HG03558 (cell line): Measurements from ENCODE around the gene ATG4C.
"Not testable (repeated sequence)": the region's sequence is repeated elsewhere in the genome, so short reads cannot be mapped to it uniquely, and the experiment has no call there.

Experiments
- ATAC-seq: cut with Tn5 transposase; IDR thresholded peaks from one replicate; pipeline ENCODE4 v1.9.1; 2021; ENCODE audit warnings: moderate number of reproducible peaks; ENCODE audit not compliant: unreplicated experiment; ENCODE audit errors: extremely low read depth

ATG4C gene, protein sequence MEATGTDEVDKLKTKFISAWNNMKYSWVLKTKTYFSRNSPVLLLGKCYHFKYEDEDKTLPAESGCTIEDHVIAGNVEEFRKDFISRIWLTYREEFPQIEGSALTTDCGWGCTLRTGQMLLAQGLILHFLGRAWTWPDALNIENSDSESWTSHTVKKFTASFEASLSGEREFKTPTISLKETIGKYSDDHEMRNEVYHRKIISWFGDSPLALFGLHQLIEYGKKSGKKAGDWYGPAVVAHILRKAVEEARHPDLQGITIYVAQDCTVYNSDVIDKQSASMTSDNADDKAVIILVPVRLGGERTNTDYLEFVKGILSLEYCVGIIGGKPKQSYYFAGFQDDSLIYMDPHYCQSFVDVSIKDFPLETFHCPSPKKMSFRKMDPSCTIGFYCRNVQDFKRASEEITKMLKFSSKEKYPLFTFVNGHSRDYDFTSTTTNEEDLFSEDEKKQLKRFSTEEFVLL

DNA sequence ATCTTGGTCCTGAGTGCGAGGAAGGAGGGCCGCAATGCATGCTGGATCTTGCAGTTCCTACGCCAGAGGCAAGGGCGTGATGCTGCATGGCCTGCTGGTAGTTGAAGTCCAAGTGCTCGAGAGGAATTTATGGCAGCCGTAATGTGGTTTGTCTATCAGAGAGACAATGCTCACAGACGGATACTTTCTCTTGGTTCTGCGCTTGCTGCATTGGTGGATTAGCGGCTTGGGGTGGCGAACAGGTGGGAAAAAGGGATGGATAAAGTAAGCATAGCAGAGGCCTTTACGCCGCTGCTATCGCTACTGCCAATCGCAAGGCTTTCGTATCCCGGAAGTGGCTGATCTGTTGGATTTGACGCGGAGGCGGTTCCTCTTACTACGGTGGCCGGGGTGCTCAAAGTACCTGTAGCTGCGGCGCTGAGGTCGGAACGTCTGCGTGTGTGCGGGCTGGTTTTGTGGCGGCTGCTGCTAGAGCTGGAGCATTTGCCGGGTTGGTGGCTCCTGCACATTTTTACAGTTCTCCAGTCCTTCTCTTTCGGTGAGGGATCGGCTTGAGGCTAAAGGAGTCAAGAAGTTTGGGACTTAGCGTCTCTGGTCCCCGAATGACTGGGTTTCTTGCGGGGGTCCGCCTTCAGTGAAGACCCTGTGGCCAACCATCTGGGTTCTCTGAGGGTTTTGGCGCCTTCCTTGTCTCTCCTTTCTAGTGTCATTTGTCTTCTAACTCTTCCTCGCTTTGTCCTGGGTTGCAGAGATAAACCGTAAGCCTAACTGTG, at the start of gene ATG4C:
Gene ATG4C (plus strand): TSS at position 397 of the 773 bp plus-strand sequence. CDS start 19,655 bp downstream, outside the sequence.
- ATAC-seq, result peak; percentile 77

DNA sequence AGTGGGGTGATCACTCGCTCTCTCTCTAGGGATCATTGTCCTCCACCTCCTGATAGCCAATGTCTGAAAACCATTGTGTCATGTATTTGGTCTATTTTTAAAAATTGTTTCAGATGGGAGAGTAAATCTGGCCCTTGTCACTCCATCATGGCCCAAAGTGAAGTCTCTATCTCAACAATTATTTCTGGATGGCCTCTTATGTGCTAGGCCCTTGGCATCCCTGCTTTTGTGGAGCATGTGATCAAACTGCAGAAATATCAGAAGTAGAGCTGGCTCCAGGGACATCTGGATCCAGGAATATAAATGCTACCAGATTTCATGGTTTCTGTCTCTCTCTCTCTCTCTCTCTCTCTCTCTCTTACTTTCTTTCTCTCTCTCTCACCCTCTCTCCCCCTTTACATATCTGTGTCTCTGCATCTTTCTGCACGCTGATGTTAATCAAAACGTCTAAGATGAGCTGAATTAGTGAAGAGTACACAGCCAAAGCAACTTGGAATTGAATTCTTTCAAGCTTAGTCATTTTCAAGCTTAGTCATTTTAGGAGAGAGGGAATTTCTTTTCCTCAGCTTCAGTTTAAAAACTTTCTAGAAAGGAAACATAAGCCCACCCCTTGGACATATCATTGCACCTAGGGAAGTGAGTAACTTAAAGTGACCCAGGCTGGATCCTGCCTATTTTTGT, 48.3 kb upstream of the ATG4C start:
- no peak for ATAC-seq

DNA sequence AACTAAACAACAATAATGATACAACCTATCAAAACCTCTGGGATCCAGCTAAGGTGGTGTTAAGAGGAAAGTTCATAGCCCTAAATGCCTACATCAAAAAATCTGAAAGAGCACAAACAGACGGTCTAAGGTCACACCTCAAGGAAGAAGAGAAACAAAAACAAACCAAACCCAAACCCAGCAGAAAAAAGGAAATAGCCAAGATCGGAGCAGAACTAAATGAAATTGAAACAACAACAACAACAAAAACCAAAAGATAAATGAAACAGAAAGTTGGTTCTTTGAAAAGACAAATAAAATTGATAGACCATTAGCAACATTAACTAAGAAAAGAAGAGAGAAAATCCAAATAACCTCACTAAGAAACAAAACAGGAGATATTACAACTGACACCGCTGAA, 43.2 kb upstream of the ATG4C start:
- not testable (repeated sequence) for ATAC-seq

DNA sequence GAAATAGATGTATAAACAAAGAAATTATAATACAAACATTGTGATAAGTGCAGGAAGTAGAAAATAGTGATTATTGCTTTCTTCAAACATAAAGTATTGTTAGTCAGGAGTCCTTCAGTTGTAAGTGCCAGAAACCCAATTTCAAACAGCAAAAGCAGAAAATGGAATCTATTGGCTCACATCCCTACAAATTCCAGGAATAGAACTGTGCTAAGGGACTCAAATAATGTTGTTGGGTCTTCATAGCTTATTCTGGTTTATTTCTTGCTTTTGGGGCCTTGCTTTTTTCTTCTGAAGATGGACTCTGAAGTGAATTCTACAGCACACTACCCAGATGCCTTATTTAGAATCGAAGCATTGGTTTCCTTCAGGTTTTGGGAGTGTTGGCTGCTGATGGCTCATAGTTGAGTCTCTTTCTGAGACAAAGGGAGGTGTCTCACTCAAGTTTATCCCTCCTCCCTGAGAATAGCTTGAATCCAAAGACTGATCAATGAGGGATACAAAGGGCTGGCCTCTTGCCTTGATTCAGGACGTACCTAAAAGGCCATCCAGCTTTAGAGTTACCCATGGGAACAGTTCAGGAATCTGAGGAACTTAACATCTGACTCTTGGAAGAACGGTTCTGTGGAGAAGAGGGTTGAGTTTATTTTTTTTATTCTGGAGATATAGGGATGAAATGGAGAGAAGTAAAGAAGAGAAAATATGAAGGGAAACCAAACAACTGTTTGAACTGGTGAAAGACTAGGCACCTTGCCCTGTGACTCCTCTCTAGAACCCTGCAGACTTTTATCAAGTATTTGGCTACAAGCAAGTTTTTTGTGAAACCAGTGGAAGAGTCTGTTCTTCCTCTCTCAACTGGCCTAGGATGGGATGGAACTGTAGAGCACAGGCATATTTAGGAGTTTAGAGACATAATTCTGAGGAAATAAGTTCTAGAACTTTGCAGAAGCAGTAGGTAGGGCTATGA, 39.0 kb upstream of the ATG4C start:
- no peak for ATAC-seq

DNA sequence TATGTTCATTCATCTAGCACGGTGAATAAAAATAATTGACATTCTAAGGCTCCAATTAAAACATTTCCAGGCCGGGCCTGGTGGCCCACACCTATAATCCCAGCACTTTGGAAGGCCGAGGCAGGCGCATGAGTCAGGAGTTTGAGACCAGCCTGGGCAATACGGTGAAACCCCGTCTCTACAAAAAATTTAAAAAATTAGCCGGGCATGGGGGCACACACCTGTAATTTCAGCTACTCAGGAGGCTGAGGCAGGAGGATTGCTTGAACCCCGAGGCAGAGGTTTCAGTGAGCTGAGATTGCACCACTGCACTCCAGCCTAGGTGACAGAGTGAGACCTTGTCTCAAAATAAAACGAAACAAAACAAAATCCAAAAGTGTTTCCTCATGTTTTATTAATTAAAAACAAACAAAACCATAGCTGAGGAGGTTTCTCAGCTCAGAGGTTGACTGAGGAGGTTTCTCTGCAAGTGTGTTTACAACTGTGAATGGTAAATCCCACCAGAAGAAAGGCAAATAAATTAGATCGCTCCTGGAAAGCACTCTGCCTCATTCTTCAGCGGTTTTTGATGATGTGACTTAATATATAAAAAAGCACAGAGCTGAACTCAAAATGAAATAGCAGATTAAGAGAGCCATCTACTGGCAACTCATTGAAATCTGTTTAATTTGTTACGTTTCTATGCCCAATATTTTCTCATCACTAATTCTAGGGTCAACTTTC, 37.7 kb upstream of the ATG4C start:
- ATAC-seq, result no peak

DNA sequence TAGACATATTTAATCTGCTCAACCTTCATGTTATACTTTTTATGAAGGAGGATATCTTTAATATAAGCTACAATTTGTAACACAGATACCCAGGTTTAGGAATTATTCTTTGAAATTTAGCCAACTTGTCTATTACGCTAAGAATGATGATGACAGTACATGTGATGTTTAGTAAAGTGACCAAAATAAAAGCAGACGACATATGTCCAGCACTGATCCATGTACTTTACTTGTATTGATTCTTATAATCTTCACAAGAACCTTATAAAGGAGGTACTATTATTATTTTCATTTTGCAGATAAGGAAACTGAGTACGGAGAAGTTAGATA, 37.2 kb upstream of the ATG4C start:
- ATAC-seq, result no peak

DNA sequence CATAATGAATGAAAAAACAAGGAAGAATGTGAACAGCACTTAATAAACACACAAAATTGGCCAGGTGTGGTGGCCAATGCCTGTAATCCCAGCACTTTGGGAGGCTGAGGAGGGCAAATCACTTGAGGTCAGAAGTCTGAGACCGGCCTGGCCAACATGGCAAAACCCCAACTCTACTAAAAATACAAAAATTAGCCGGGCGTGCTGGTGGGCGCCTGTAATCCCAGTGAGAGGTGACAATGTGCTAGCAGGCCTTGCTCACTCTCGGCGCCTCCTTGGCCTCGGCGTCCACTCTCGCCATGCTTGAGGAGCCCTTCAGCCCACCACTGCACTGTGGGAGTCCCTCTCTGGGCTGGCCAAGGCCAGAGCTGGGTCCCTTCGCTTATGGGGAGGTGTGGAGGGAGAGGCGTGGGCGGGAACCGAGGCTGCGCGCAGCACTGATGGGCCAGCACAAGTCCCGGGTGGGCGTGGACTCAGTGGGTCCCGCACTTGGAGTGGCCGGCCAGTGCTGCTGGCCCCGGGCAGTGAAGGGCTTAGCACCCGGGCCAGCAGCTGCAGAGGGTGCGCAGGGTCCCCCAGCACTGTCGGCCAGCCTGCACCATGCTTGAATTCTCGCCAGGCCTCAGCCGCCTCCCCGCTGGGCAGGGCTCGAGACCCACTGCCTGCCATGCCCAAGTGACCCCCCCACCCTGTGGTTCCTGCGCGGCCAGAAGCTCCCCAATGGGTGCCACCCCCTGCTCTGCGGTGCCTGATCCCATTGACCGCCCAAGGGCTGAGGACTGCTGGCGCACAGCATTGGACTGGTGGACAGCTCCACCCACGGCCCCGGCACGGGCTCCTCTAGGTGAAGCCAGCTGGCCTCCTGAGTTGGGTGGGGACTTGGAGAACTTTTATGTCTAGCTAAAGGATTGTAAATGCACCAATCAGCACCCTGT, 30.6 kb upstream of the ATG4C start:
- no peak for ATAC-seq

DNA sequence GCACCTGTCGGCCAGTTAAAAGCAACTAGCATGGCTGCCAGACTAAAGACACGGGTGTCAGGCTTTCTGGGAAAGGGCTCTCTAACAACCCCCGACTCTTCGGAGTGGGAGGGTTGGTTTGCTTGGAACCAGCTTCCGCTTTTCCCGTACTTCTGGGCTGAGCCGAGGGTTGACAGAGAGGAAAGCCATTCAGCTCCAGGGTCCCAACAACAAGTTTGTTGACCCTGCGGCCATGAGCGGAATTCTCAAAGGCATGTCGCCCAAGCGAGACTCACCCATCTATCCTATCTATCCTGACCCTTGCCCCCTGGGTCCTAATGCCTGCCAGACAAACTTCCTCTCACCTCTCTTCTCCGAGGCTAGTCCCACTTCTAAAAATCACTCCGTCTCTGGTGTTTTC, 29.0 kb upstream of the ATG4C start:
- ATAC-seq, result not testable (repeated sequence)

DNA sequence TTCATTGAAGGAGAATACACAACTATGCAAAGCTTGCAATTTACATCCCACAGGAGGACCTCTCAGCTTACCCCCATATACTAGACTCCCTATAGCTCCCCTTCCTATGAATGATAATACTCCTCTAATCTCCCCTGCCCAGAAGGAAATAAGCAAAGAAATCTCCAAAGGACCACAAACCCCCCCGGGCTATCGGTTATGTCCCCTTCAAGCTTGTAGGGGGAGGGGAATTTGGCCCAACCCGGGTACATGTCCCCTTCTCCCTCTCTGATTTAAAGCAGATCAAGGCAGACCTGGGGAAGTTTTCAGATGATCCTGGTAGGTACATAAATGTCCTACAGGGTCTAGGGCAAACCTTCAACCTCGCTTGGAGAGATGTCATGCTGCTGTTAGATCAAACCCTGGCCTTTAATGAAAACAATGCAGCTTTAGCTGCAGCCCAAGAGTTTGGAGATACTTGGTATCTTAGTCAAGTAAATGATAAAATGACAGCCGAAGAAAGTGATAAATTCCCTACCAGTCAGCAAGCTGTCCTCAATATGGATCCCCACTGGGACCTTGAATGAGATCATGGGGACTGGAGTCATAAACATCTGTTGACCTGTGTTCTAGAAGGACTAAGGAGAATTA, 27.6 kb upstream of the ATG4C start:
- ATAC-seq, result not testable (repeated sequence)

DNA sequence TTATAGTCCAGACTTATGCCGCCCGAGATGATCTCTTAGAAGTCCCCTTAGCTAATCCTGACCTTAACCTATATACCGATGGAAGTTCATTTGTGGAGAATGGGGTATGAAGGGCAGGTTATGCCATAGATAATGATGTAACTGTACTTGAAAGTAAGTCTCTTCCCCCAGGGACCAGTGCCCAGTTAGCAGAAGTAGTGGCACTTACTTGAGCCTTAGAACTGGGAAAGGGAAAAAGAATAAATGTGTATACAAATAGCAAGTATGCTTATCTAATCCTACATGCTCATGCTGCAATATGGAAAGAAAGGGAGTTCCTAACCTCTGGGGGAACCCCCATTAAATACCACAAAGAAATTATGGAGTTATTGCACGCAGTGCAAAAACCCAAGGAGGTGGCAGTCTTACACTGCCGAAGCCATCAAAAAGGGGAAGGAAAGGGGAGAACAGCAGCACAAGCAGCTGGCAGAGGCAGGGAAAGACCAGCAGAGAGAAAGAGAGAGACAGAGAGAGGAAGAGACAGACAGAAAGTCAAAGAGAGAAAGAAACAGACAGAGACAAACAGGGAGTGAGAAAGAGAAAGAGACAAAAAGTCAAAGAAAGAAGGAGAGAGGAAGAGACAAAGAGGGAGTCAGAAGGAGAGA, 24.6 kb upstream of the ATG4C start:
- not testable (repeated sequence) for ATAC-seq

DNA sequence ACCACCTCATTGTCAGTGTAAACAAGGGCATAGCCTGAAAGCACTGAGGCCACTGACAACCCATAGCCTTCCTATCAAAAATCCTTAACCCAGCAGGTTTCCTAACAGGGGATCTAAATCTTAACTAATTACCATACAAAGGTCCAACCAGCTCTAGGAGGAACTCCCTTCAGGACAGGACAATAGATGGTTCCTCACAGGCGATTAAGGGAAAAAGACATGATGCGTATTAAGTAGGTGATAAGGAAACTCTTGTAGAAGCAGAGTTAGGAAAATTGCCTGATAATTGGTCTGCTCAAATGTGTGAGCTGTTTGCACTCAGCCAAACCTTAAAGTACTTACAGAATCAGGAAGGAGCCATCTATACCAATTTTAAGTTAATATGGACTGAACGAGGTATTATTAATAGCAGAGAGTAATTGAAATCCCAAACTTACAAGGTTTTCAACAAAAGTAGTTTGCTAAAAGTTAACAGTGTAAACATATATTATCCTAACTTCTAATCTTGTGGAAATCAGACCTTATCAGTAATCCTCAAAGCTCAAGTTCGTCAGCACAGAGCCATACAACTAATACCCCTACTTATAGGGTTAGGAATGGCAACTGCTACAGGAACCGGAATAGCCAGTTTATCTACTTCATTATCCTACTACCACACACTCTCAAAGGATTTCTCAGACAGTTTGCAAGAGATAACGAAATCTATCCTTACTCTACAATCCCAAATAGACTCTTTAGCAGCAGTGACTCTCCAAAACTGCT, 23.7 kb upstream of the ATG4C start:
- not testable (repeated sequence) for ATAC-seq

DNA sequence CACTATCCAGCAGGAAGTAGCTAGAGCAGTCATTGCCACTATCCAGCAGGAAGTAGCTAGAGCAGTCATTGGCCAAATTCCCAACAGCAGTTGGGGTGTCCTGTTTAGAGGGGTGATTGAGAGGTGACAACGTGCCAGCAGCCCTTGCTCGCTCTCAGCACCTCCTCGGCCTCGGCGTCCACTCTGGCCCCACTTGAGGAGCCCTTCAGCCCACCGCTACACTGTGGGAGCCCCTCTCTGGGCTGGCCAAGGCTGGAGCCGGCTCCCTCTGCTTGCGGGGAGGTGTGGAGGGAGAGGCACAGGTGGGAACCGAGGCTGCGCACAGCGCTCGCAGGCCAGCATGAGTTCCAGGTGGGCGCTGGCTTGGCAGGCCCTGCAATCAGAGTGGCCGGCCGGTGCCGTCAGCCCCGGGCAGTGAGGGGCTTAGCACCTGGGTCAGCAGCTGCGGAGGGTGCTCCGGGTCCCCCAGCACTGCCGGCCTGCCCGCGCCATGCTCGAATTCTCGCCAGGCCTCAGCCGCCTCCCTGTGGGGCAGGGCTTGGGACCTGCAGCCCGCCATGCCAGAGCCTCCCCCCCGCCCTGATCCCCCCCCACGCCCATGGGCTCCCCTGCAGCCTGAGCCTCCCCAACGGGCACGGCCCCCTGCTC, 22.6 kb upstream of the ATG4C start:
- not testable (repeated sequence) for ATAC-seq

DNA sequence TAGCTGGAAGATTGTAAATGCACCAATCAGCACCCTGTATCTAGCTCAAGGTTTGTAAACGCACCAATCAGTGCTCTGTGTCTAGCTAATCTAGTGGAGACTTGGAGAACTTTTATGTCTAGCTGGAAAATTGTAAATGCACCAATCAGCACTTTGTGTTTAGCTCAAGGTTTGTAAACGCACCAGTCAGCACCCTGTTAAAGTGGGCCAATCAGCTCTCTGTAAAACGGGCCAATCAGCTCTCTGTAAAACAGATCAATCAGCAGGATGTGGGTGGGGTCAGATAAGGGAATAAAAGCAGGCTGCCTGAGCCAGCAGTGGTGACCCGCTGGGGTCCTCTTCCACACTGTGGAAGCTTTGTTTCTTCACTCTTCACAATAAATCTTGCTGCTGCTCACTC, 21.9 kb upstream of the ATG4C start:
- not testable (repeated sequence) for ATAC-seq

DNA sequence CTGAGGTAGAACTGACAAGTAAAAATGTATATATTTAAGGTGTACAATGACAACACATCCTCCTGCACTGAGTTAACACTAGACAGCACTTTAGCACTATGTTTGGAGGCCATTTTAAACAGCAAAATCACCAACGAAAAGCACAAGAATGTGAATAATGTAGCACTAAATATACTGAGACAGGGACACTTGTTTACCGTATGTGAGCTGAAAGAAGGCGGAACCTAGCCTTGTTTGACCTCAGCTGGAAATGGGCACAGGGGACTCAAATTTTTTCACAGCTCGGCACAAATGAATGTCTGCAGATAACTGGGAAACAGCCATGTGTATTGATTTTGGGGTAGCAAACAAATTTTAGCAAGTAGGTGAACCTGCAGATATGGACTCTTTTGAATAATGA, 18.0 kb upstream of the ATG4C start:
- ATAC-seq, result no peak

DNA sequence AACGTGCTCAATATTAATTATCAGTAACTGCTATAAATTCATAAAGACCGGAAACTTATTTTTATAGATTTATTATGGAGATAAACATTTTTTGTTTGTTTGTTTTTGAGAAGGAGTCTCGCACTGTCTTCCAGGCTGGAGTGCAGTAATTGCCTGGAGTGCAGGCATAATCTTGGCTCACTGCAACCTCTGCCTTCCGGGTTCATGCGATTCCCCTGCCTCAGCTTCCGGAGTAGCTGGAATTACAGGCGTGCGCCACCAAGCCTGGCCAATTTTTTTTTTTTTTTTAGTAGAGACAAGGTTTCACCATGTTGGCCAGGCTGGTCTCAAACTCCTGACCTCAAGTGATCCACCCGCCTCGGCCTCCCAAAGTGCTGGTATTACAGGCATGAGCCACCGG, 15.4 kb upstream of the ATG4C start:
- not testable (repeated sequence) for ATAC-seq
